ENCODE results near the gene MLXIP.
A peak's percentile ranks its signal among the peaks of the same experiment; 100 is the strongest.
"Not testable (repeated sequence)": the region's sequence is repeated elsewhere in the genome, so short reads cannot be mapped to it uniquely, and the experiment has no call there.

MLXIP gene

DNA sequence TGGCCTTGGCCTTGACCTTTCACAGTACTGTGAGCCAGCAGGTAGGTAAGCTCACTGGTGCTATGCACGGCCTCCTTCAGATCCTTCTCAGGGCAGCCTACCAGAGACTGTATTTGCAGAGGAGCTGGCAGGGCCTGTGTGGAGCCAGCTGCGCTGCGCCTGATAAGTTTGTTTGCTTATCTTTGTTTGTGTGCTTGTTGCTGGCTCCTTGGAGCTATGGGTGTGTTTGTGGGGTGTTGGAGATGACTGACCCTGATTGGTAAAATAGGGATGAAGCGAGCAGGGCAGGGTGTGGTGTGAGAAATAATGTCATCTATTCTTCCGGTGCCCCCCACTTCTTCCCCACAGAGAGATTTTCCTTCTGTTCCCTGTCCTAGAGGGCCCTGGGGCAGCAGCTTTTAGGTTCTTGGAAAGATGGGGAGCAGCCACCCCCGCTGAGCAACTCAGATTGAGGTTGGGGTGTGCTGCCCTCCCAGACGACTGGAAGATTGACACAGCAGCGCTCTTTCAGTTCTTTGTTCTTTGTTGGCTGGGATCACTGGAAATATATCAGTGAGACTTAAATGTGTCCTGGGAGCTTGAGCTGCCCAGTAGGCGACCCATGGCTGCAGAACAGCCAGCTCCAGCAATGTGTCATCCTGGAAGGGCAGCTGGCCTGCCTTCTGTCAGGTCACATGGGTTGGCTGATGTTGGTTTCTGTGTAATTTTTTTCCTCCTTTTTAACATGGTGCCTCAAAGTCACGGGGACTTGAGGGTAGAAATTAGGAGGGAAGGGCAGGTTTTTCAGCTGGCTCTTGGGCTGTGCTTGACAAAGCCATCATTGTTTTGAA, 19.6 kb downstream of the MLXIP start:
- Histone ChIP-seq H3K27me3 (ENCODE audit: low read depth, low read length) (no peaks in the 10 kb centered on the region), H3K27ac (ENCODE audit: low read length) (peak overlapping the region; percentile 85), H3K36me3 (ENCODE audit: control insufficient read depth in 1 of 2, insufficient read depth in 2 of 2, low read length in 2 of 2) (no peaks in the 10 kb centered on the region), H3K4me3 (ENCODE audit: low read depth in 1 of 2, low read length in 2 of 2) (peak overlapping the region in 1 of 2 donors; percentile 39), H3K9me3 (ENCODE audit: control insufficient read depth in 1 of 2, low read length in 2 of 2) (no peaks in the 10 kb centered on the region), H3K4me1 (ENCODE audit: control insufficient read depth in 1 of 2, insufficient read depth in 2 of 2, low read length in 2 of 2) (peaks cover 23 to 71% of the 10 kb centered on the region in 2 donors)

DNA sequence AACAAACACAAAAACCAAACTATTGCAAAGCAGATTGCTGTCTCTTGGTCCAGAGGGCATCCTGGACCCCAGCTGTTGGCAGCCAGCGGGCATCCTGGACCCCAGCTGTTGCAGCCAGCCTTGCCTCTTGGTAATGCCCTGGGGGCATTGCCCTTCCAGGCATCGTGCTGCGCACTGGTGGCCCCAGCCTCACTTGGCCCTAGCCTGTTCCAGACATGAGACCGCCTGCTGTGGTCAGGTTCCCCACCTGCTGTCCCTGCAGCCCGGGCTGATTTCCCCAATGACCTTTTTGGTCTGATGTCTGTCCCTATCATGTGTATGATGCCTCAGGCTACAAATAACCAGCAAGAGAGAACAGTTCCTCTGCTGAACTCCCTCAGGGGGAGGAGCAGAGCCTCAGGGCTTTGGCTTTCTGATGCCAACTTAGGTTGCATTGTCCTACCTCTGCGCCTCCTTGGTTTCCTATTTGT, 20.8 kb downstream of the MLXIP start:
- Histone ChIP-seq H3K27ac (ENCODE audit: low read length) (peak overlapping the region; percentile 35), H3K4me1 (ENCODE audit: control insufficient read depth in 1 of 2, insufficient read depth in 2 of 2, low read length in 2 of 2) (peaks cover 28 to 70% of the 10 kb centered on the region in 2 donors), H3K9me3 (ENCODE audit: control insufficient read depth in 1 of 2, low read length in 2 of 2) (no peaks in the 10 kb centered on the region), H3K36me3 (ENCODE audit: control insufficient read depth in 1 of 2, insufficient read depth in 2 of 2, low read length in 2 of 2) (no peaks in the 10 kb centered on the region), H3K27me3 (ENCODE audit: low read depth, low read length) (no peaks in the 10 kb centered on the region), H3K4me3 (ENCODE audit: low read depth in 1 of 2, low read length in 2 of 2) (no peak overlapping the region)

DNA sequence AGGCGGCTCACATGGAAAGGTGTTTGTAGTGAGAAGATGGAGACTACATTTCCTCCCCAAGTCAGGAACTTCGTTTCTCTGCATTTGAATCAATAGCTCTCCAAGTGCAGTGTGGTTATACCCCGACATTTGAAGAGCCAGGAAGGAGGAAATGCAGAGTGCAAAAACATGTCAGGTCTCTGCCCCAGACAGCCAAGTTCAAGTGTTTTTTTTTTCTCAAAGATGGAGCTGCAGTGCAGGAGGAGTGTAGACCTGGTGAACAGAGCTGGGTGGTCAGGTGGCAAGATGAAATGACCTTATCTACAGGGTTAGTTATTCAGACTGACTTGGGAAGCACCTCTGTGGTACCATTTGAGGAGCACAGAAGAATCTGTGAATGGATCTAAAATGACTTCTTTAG, 21.3 kb downstream of the MLXIP start:
- Histone ChIP-seq H3K27ac (ENCODE audit: low read length) (peak overlapping the region; percentile 35), H3K27me3 (ENCODE audit: low read depth, low read length) (no peaks in the 10 kb centered on the region), H3K36me3 (ENCODE audit: control insufficient read depth in 1 of 2, insufficient read depth in 2 of 2, low read length in 2 of 2) (no peaks in the 10 kb centered on the region), H3K4me3 (ENCODE audit: low read depth in 1 of 2, low read length in 2 of 2) (no peak overlapping the region), H3K4me1 (ENCODE audit: control insufficient read depth in 1 of 2, insufficient read depth in 2 of 2, low read length in 2 of 2) (peaks cover 28 to 67% of the 10 kb centered on the region in 2 donors), H3K9me3 (ENCODE audit: control insufficient read depth in 1 of 2, low read length in 2 of 2) (no peaks in the 10 kb centered on the region)

GRCh38 chr12:122100568-122100967, 22.0 kb downstream of the MLXIP start:
- no peaks in the 10 kb centered on the region for H3K27me3 ChIP-seq (ENCODE audit: low read depth, low read length)
- peaks cover 28 to 68% of the 10 kb centered on the region in 2 donors for H3K4me1 ChIP-seq (ENCODE audit: control insufficient read depth in 1 of 2, insufficient read depth in 2 of 2, low read length in 2 of 2)
- H3K36me3 ChIP-seq (ENCODE audit: control insufficient read depth in 1 of 2, insufficient read depth in 2 of 2, low read length in 2 of 2) = no peaks in the 10 kb centered on the region
- H3K27ac ChIP-seq (ENCODE audit: low read length) = no peak overlapping the region
- no peak overlapping the region for H3K4me3 ChIP-seq (ENCODE audit: low read depth in 1 of 2, low read length in 2 of 2)
- no peaks in the 10 kb centered on the region for H3K9me3 ChIP-seq (ENCODE audit: control insufficient read depth in 1 of 2, low read length in 2 of 2)

DNA sequence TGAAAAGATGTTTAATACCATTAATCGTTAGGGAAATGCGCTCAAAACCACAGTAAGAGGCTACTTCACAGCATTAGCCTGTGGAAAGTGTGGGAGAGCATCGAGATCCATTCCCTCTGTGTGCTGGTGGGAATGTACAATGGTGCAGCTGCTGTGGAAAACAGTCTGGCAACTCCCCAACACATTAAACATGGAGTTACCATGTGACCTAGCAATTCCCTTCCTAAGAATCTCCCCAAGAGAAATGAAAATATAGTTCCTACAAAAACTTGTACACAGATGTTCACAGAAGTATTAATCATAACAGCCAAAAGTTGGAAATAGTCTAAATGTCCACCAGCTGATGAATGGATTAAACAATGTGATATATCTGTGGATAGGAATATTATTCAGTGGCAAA, 23.8 kb downstream of the MLXIP start:
- Histone ChIP-seq H3K36me3 (ENCODE audit: control insufficient read depth in 1 of 2, insufficient read depth in 2 of 2, low read length in 2 of 2) (no peaks in the 10 kb centered on the region), H3K27me3 (ENCODE audit: low read depth, low read length) (no peaks in the 10 kb centered on the region), H3K4me3 (ENCODE audit: low read depth in 1 of 2, low read length in 2 of 2) (no peak overlapping the region), H3K4me1 (ENCODE audit: control insufficient read depth in 1 of 2, insufficient read depth in 2 of 2, low read length in 2 of 2) (peaks cover 37 to 71% of the 10 kb centered on the region in 2 donors), H3K27ac (ENCODE audit: low read length) (no peak overlapping the region), H3K9me3 (ENCODE audit: control insufficient read depth in 1 of 2, low read length in 2 of 2) (no peaks in the 10 kb centered on the region)

GRCh38 chr12:122104844-122105243, 26.3 kb downstream of the MLXIP start:
- Histone ChIP-seq H3K4me3 (ENCODE audit: low read depth in 1 of 2, low read length in 2 of 2) (no peak overlapping the region), H3K36me3 (ENCODE audit: control insufficient read depth in 1 of 2, insufficient read depth in 2 of 2, low read length in 2 of 2) (no peaks in the 10 kb centered on the region), H3K9me3 (ENCODE audit: control insufficient read depth in 1 of 2, low read length in 2 of 2) (no peaks in the 10 kb centered on the region), H3K27ac (ENCODE audit: low read length) (no peak overlapping the region), H3K27me3 (ENCODE audit: low read depth, low read length) (no peaks in the 10 kb centered on the region), H3K4me1 (ENCODE audit: control insufficient read depth in 1 of 2, insufficient read depth in 2 of 2, low read length in 2 of 2) (peaks cover 36 to 53% of the 10 kb centered on the region in 2 donors)

DNA sequence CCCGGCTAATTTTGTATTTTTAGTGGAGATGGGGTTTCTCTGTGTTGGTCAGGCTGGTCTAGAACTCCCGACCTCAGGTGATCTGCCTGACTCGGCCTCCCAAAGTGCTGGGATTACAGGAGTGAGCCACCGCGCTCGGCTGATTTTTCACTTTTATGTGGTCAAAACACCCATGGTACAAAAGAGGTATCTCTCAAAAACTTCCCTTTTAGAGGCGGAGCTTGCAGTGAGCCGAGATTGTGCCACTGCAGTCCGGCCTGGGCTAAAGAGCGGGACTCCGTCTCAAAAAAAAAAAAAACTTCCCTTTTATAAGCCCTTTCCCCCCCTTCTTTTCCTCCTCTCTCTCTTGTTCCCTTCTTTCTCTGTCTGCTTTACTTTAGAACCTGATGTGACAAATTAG, 26.9 kb downstream of the MLXIP start:
- H3K27ac ChIP-seq (ENCODE audit: low read length) = peak overlapping the region; percentile 64

GRCh38 chr12:122106843-122107242, 28.3 kb downstream of the MLXIP start:
- H3K36me3 ChIP-seq (ENCODE audit: control insufficient read depth in 1 of 2, insufficient read depth in 2 of 2, low read length in 2 of 2) = no peaks in the 10 kb centered on the region
- peak overlapping the region; percentile 73 for H3K27ac ChIP-seq (ENCODE audit: low read length)
- no peak overlapping the region for H3K4me3 ChIP-seq (ENCODE audit: low read depth in 1 of 2, low read length in 2 of 2)
- H3K4me1 ChIP-seq (ENCODE audit: control insufficient read depth in 1 of 2, insufficient read depth in 2 of 2, low read length in 2 of 2) = peaks cover 29 to 39% of the 10 kb centered on the region in 2 donors
- no peaks in the 10 kb centered on the region for H3K9me3 ChIP-seq (ENCODE audit: control insufficient read depth in 1 of 2, low read length in 2 of 2)
- no peaks in the 10 kb centered on the region for H3K27me3 ChIP-seq (ENCODE audit: low read depth, low read length)

More for the DNA sequence above, 26.9 kb downstream of the MLXIP start:
- H3K9me3 ChIP-seq (ENCODE audit: control insufficient read depth in 1 of 2, low read length in 2 of 2); H3K36me3 ChIP-seq (ENCODE audit: control insufficient read depth in 1 of 2, insufficient read depth in 2 of 2, low read length in 2 of 2); H3K27me3 ChIP-seq (ENCODE audit: low read depth, low read length): not testable (repeated sequence)
- Histone ChIP-seq H3K4me3 (ENCODE audit: low read depth in 1 of 2, low read length in 2 of 2) (peak overlapping the region in 1 of 2 donors; percentile 27), H3K4me1 (ENCODE audit: control insufficient read depth in 1 of 2, insufficient read depth in 2 of 2, low read length in 2 of 2) (peaks cover 36 to 47% of the 10 kb centered on the region in 2 donors)

DNA sequence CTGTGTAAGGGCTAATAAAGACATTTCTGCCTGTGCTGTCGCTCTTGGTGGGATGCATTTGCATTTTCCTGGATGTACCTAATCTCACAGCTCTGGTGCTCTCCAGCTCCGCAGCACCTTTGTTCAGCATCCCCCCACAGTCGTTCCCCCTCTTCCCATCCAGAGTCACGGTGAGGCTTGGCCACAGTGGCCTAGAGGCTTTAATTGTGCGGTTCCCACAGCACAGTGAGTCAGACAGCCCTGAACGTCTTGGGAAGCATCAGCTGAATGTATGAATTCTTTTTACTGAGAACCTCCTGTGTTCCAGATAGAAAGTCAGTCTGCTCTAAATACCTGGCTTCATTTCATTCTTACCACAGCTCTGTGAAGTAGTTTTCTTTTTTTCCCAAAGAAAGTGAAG, 28.7 kb downstream of the MLXIP start:
- Histone ChIP-seq H3K4me3 (ENCODE audit: low read depth in 1 of 2, low read length in 2 of 2) (no peak overlapping the region), H3K27me3 (ENCODE audit: low read depth, low read length) (no peaks in the 10 kb centered on the region), H3K36me3 (ENCODE audit: control insufficient read depth in 1 of 2, insufficient read depth in 2 of 2, low read length in 2 of 2) (no peaks in the 10 kb centered on the region), H3K27ac (ENCODE audit: low read length) (peak overlapping the region; percentile 73), H3K9me3 (ENCODE audit: control insufficient read depth in 1 of 2, low read length in 2 of 2) (no peaks in the 10 kb centered on the region), H3K4me1 (ENCODE audit: control insufficient read depth in 1 of 2, insufficient read depth in 2 of 2, low read length in 2 of 2) (peaks cover 29 to 38% of the 10 kb centered on the region in 2 donors)

- H3K4me3 ChIP-seq (ENCODE audit: low read depth in 1 of 2, low read length in 2 of 2) = no peak overlapping the region
- no peaks in the 10 kb centered on the region for H3K27me3 ChIP-seq (ENCODE audit: low read depth, low read length)
- no peaks in the 10 kb centered on the region for H3K36me3 ChIP-seq (ENCODE audit: control insufficient read depth in 1 of 2, insufficient read depth in 2 of 2, low read length in 2 of 2)
- H3K4me1 ChIP-seq (ENCODE audit: control insufficient read depth in 1 of 2, insufficient read depth in 2 of 2, low read length in 2 of 2) = peaks cover 22 to 23% of the 10 kb centered on the region in 2 donors
- no peaks in the 10 kb centered on the region for H3K9me3 ChIP-seq (ENCODE audit: control insufficient read depth in 1 of 2, low read length in 2 of 2)
- H3K27ac ChIP-seq (ENCODE audit: low read length) = peak overlapping the region; percentile 18
Measured at GRCh38 chr12:122111089-122111641, 32.6 kb downstream of the MLXIP start.

- Histone ChIP-seq H3K27ac (ENCODE audit: low read length) (peak overlapping the region; percentile 43), H3K9me3 (ENCODE audit: control insufficient read depth in 1 of 2, low read length in 2 of 2) (no peaks in the 10 kb centered on the region), H3K36me3 (ENCODE audit: control insufficient read depth in 1 of 2, insufficient read depth in 2 of 2, low read length in 2 of 2) (peaks cover 3 to 5% of the 10 kb centered on the region in 2 donors), H3K4me3 (ENCODE audit: low read depth in 1 of 2, low read length in 2 of 2) (no peak overlapping the region), H3K27me3 (ENCODE audit: low read depth, low read length) (no peaks in the 10 kb centered on the region), H3K4me1 (ENCODE audit: control insufficient read depth in 1 of 2, insufficient read depth in 2 of 2, low read length in 2 of 2) (peaks cover 0 to 27% of the 10 kb centered on the region in 2 donors)
Measured at GRCh38 chr12:122116707-122117535, 38.4 kb downstream of the MLXIP start.
